Measurements from ENCODE around the gene NFATC1.

- no peak for TF ChIP-seq CTCF (IDR thresholded peaks at IDR 0.05)
- TF ChIP-seq POLR2A (IDR thresholded peaks at IDR 0.05) = no peak
Observed at GRCh38 chr18:79577451-79578395, 182.0 kb downstream of the NFATC1 start.
